ENCODE measurements around the gene TXNDC17. TPM values are rescaled to one million over a fixed set of nuclear protein-coding genes. Genes with fewer than 3 reads are reported as not detected.
"Not testable (repeated sequence)": the region's sequence is repeated elsewhere in the genome, so short reads cannot be mapped to it uniquely, and the experiment has no call there.

Gene TXNDC17
- total and polyA plus RNA-seq, 4 donors = 33.1 to 255 (median 132) TPM

- Histone ChIP-seq H3K27me3 (ENCODE audit: control insufficient read depth in 3 of 3, insufficient read depth in 3 of 3, low read length in 2 of 3) (no peaks in the 10 kb centered on the region), H3K27ac (ENCODE audit: low read depth in 1 of 2, low read length in 1 of 2) (peak overlapping the region in 1 of 2 donors; percentile 76), H3K4me3 (no peak overlapping the region), H3K9me3 (ENCODE audit: control insufficient read depth in 4 of 4, insufficient read depth in 3 of 4, low read length in 3 of 4) (no peaks in the 10 kb centered on the region), H3K36me3 (ENCODE audit: control insufficient read depth in 4 of 4, insufficient read depth in 4 of 4, low read length in 4 of 4) (peaks cover 17 to 51% (median 49%) of the 10 kb centered on the region in 4 donors), H3K4me1 (ENCODE audit: control insufficient read depth in 5 of 5, insufficient read depth in 5 of 5, low read length in 5 of 5) (peaks cover 0 to 8% (median 0%) of the 10 kb centered on the region in 5 donors), H3K9ac (ENCODE audit: insufficient read depth in 1 of 2, low read length in 2 of 2) (no peak overlapping the region)
- DNase-seq (peak in 2 of 3 donors; percentile 52 to 79), ATAC-seq (ENCODE audit: insufficient read depth, low FRiP score) (peak; percentile 19)
- 69 to 80% methylated on average over 6 of the region's 6 CpGs for WGBS, 2 donors
- no peak for TF ChIP-seq CTCF (IDR thresholded peaks at IDR 0.05; ENCODE audit: control extremely low read depth, extremely low read depth)
These were observed 48.7 kb upstream of the TXNDC17 start for GRCh38 chr17:6592173-6592572.

DNA sequence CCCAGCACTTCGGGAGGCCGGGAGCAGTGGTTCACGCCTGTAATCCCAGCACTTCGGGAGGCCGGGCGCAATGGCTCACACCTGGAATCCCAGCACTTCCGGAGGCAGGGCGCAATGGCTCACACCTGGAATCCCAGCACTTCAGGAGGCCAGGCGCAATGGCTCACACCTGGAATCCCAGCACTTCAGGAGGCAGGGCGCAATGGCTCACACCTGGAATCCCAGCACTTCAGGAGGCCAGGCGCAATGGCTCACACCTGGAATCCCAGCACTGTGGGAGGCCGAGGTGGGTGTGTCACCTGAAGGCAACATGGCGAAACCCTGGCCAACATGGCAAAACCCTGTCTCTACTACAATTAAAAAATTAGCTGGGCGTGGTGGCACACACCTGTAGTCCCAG lies 47.5 kb upstream of the TXNDC17 start:
- not testable (repeated sequence) for H3K27ac ChIP-seq (ENCODE audit: low read depth in 1 of 2, low read length in 1 of 2); H3K27me3 ChIP-seq (ENCODE audit: control insufficient read depth in 3 of 3, insufficient read depth in 3 of 3, low read length in 2 of 3); H3K9ac ChIP-seq (ENCODE audit: insufficient read depth in 1 of 2, low read length in 2 of 2); H3K9me3 ChIP-seq (ENCODE audit: control insufficient read depth in 4 of 4, insufficient read depth in 3 of 4, low read length in 3 of 4); DNase-seq; ATAC-seq (ENCODE audit: insufficient read depth, low FRiP score); H3K4me3 ChIP-seq
- peaks cover 0 to 12% (median 0%) of the 10 kb centered on the region in 5 donors for H3K4me1 ChIP-seq (ENCODE audit: control insufficient read depth in 5 of 5, insufficient read depth in 5 of 5, low read length in 5 of 5)
- H3K36me3 ChIP-seq (ENCODE audit: control insufficient read depth in 4 of 4, insufficient read depth in 4 of 4, low read length in 4 of 4) = peaks cover 13 to 50% (median 43%) of the 10 kb centered on the region in 4 donors
- WGBS, 2 donors = 97 to 98% methylated on average over 14 of the region's 14 CpGs

DNA sequence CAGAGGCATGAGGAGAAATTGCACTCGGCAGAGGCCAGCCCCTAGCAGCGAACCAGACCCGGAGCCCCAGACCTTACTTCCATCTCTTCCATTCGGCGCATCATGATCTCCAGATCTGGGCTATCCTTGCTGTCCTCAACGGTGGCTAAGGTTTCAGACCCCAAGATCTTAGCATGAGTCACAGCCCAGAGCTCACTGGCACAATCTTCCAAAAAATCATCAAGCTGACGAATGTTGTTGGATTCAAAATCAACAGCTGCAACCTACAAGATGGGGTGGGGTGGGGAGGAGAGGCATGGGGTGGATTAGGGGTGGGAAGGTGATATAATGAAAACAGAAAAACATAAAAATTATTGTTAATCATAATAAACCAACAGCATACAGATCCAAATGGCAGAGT lies 44.8 kb upstream of the TXNDC17 start:
- ATAC-seq (ENCODE audit: insufficient read depth, low FRiP score) (no peak), DNase-seq (no peak)
- Histone ChIP-seq H3K4me3 (no peak overlapping the region), H3K9me3 (ENCODE audit: control insufficient read depth in 4 of 4, insufficient read depth in 3 of 4, low read length in 3 of 4) (no peaks in the 10 kb centered on the region), H3K36me3 (ENCODE audit: control insufficient read depth in 4 of 4, insufficient read depth in 4 of 4, low read length in 4 of 4) (peaks cover 13 to 47% (median 37%) of the 10 kb centered on the region in 4 donors), H3K9ac (ENCODE audit: insufficient read depth in 1 of 2, low read length in 2 of 2) (no peak overlapping the region), H3K27me3 (ENCODE audit: control insufficient read depth in 3 of 3, insufficient read depth in 3 of 3, low read length in 2 of 3) (no peaks in the 10 kb centered on the region), H3K4me1 (ENCODE audit: control insufficient read depth in 5 of 5, insufficient read depth in 5 of 5, low read length in 5 of 5) (peaks cover 0 to 25% (median 2%) of the 10 kb centered on the region in 5 donors), H3K27ac (ENCODE audit: low read depth in 1 of 2, low read length in 1 of 2) (no peak overlapping the region)
- 93 to 97% methylated on average over 7 of the region's 7 CpGs for WGBS, 2 donors
- no peak for TF ChIP-seq CTCF (IDR thresholded peaks at IDR 0.05; ENCODE audit: control extremely low read depth, extremely low read depth)

DNA sequence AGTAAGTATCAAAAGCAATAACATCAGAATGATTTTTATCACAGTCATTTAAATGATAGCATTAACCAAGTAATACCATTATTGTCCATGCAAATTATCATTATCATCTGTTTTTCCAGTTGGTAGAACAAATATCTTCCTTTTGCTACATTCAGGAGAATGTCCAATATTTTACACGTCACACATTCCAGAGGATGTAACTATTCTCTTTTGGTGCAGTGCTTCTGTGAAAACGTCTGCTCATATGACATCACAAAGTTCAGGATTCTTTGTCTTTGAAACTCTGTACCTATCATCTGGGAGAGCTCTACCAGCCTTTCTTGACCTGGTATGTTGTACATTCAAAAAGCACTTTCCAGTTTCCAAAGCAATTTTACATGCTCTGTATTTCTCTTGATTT lies 44.3 kb upstream of the TXNDC17 start:
- Histone ChIP-seq H3K36me3 (ENCODE audit: control insufficient read depth in 4 of 4, insufficient read depth in 4 of 4, low read length in 4 of 4) (peaks cover 13 to 51% (median 37%) of the 10 kb centered on the region in 4 donors), H3K9me3 (ENCODE audit: control insufficient read depth in 4 of 4, insufficient read depth in 3 of 4, low read length in 3 of 4) (no peaks in the 10 kb centered on the region), H3K27me3 (ENCODE audit: control insufficient read depth in 3 of 3, insufficient read depth in 3 of 3, low read length in 2 of 3) (no peaks in the 10 kb centered on the region), H3K4me1 (ENCODE audit: control insufficient read depth in 5 of 5, insufficient read depth in 5 of 5, low read length in 5 of 5) (peaks cover 0 to 25% (median 3%) of the 10 kb centered on the region in 5 donors), H3K9ac (ENCODE audit: insufficient read depth in 1 of 2, low read length in 2 of 2) (no peak overlapping the region), H3K4me3 (no peak overlapping the region), H3K27ac (ENCODE audit: low read depth in 1 of 2, low read length in 1 of 2) (no peak overlapping the region)
- TF ChIP-seq CTCF (IDR thresholded peaks at IDR 0.05; ENCODE audit: control extremely low read depth, extremely low read depth) = no peak
- DNase-seq (no peak), ATAC-seq (ENCODE audit: insufficient read depth, low FRiP score) (no peak)
- 73 to 92% methylated on average over 2 of the region's 2 CpGs for WGBS, 2 donors
